ENCODE results near the gene B3GNT7.

The B3GNT7 gene

DNA sequence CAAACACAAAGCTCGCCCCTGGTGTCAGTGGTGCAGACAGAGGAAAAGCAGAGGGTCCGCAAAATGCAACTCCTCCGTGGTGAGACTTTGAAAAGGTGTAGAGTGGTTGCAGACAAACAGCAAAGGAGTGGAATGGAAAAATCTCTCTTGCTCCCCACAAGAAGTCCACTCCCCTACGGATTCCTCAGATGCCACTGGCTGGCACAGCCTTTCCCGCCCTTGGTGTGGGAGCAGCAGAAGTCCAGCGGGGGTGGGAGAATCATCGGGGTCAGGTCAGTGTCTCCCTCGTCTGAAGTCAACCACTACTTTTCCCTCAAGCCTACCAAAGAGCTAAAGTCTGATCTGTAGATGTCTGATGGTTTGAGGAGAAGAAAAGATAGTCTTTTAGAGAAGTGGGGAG, 22.3 kb upstream of the B3GNT7 start:
- TF ChIP-seq EP300 (IDR thresholded peaks at IDR 0.05; ENCODE audit: borderline replicate concordance) (no peak), YY1 (IDR thresholded peaks at IDR 0.05; ENCODE audit: low read depth) (no peak), FOXM1 (IDR thresholded peaks at IDR 0.05; ENCODE audit: borderline replicate concordance, low read depth) (no peak), CEBPB (IDR thresholded peaks at IDR 0.05) (no peak), TCF12 (IDR thresholded peaks at IDR 0.05; ENCODE audit: low read depth) (no peak), TAF1 (IDR thresholded peaks at IDR 0.05; ENCODE audit: low read depth) (no peak), NFIC (IDR thresholded peaks at IDR 0.05) (no peak), RAD21 (IDR thresholded peaks at IDR 0.05; ENCODE audit: low read depth) (no peak), CREB1 (IDR thresholded peaks at IDR 0.05; ENCODE audit: low read depth) (no peak)
- TF ChIP-seq, protein P1, sequence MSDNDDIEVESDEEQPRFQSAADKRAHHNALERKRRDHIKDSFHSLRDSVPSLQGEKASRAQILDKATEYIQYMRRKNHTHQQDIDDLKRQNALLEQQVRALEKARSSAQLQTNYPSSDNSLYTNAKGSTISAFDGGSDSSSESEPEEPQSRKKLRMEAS (IDR thresholded peaks at IDR 0.05), result no peak

GRCh38 chr2:231373786-231374349, 21.6 kb upstream of the B3GNT7 start:
- TF ChIP-seq ZBTB7A (IDR thresholded peaks at IDR 0.05; ENCODE audit: low read depth) (no peak), TAF1 (IDR thresholded peaks at IDR 0.05; ENCODE audit: low read depth) (no peak), CREB1 (IDR thresholded peaks at IDR 0.05; ENCODE audit: low read depth) (no peak), EGR1 (IDR thresholded peaks at IDR 0.05) (no peak), NFIC (IDR thresholded peaks at IDR 0.05) (no peak), YY1 (IDR thresholded peaks at IDR 0.05; ENCODE audit: low read depth) (no peak), TCF12 (IDR thresholded peaks at IDR 0.05; ENCODE audit: low read depth) (no peak), TEAD4 (IDR thresholded peaks at IDR 0.05) (no peak)
- TF ChIP-seq, protein P2, sequence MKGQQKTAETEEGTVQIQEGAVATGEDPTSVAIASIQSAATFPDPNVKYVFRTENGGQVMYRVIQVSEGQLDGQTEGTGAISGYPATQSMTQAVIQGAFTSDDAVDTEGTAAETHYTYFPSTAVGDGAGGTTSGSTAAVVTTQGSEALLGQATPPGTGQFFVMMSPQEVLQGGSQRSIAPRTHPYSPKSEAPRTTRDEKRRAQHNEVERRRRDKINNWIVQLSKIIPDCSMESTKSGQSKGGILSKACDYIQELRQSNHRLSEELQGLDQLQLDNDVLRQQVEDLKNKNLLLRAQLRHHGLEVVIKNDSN (IDR thresholded peaks at IDR 0.05), result no peak

GRCh38 chr2:231374771-231375170, 20.7 kb upstream of the B3GNT7 start:
- TF ChIP-seq NFIC (IDR thresholded peaks at IDR 0.05) (no peak), TEAD4 (IDR thresholded peaks at IDR 0.05) (no peak), RAD21 (IDR thresholded peaks at IDR 0.05; ENCODE audit: low read depth) (no peak), FOXM1 (IDR thresholded peaks at IDR 0.05; ENCODE audit: borderline replicate concordance, low read depth) (no peak), TCF12 (IDR thresholded peaks at IDR 0.05; ENCODE audit: low read depth) (no peak), ZBTB7A (IDR thresholded peaks at IDR 0.05; ENCODE audit: low read depth) (no peak), YY1 (IDR thresholded peaks at IDR 0.05; ENCODE audit: low read depth) (no peak)
- TF ChIP-seq, protein P2 (IDR thresholded peaks at IDR 0.05), result no peak

DNA sequence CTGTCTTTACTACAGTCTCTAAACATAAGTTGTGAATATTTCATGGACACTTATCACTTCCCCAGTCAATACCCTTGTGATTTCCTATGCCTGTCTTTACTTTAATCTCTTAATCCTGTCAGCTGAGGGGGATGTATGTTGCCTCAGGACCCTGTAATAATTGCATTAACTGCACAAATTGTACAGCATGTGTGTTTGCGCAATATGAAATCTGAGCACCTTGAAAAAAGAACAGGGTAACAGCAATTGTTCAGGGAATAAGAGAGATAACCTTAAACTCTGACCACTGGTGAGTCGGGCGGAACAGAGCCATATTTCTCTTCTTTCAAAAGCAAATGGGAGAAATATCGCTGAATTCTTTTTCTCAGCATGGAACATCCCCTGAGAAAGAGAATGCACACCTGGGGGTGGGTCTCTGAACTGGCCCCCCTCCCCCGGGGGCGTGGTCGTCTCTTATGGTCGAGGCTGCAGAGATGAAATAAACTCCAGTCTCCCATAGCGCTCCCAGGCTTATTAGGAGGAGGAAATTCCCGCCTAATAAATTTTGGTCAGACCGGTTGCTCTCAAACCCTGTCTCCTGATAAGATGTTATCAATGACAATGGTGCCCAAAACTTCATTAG, 19.4 kb upstream of the B3GNT7 start:
- TF ChIP-seq CEBPB (IDR thresholded peaks at IDR 0.05), result peak; percentile 97

DNA sequence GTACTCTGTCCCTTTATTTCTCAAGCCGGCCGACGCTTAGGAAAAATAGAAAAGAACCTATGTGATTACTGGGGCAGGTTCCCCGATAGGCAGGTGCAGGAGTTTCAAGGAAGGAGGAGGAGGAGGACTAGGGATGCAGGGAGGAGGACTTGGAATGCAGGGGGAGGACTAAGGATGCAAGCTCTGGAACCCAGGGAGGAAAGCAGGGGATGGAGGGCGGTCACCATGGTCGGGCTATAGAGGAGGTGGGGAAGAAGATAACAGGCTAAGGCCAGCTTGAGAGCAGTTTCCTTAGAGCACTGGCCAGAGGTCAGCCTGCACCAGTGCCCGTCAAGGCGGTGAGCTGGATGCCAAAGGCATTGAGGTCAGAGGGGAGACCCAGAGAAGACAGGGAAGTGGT, 18.7 kb upstream of the B3GNT7 start:
- TF ChIP-seq ZBTB7A (IDR thresholded peaks at IDR 0.05; ENCODE audit: low read depth) (no peak), CEBPB (IDR thresholded peaks at IDR 0.05) (no peak), TEAD4 (IDR thresholded peaks at IDR 0.05) (no peak), RAD21 (IDR thresholded peaks at IDR 0.05; ENCODE audit: low read depth) (no peak), EGR1 (IDR thresholded peaks at IDR 0.05) (no peak), FOXM1 (IDR thresholded peaks at IDR 0.05; ENCODE audit: borderline replicate concordance, low read depth) (no peak), YY1 (IDR thresholded peaks at IDR 0.05; ENCODE audit: low read depth) (no peak), CREB1 (IDR thresholded peaks at IDR 0.05; ENCODE audit: low read depth) (no peak), EP300 (IDR thresholded peaks at IDR 0.05; ENCODE audit: borderline replicate concordance) (no peak), TAF1 (IDR thresholded peaks at IDR 0.05; ENCODE audit: low read depth) (no peak), NFIC (IDR thresholded peaks at IDR 0.05) (no peak), TCF12 (IDR thresholded peaks at IDR 0.05; ENCODE audit: low read depth) (no peak)
- TF ChIP-seq, protein P1 (IDR thresholded peaks at IDR 0.05), result no peak
- TF ChIP-seq, protein P3, sequence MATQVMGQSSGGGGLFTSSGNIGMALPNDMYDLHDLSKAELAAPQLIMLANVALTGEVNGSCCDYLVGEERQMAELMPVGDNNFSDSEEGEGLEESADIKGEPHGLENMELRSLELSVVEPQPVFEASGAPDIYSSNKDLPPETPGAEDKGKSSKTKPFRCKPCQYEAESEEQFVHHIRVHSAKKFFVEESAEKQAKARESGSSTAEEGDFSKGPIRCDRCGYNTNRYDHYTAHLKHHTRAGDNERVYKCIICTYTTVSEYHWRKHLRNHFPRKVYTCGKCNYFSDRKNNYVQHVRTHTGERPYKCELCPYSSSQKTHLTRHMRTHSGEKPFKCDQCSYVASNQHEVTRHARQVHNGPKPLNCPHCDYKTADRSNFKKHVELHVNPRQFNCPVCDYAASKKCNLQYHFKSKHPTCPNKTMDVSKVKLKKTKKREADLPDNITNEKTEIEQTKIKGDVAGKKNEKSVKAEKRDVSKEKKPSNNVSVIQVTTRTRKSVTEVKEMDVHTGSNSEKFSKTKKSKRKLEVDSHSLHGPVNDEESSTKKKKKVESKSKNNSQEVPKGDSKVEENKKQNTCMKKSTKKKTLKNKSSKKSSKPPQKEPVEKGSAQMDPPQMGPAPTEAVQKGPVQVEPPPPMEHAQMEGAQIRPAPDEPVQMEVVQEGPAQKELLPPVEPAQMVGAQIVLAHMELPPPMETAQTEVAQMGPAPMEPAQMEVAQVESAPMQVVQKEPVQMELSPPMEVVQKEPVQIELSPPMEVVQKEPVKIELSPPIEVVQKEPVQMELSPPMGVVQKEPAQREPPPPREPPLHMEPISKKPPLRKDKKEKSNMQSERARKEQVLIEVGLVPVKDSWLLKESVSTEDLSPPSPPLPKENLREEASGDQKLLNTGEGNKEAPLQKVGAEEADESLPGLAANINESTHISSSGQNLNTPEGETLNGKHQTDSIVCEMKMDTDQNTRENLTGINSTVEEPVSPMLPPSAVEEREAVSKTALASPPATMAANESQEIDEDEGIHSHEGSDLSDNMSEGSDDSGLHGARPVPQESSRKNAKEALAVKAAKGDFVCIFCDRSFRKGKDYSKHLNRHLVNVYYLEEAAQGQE (IDR thresholded peaks at IDR 0.05; ENCODE audit: low read depth), result no peak
- TF ChIP-seq, protein P2 (IDR thresholded peaks at IDR 0.05), result no peak

- no peak for TF ChIP-seq TCF12 (IDR thresholded peaks at IDR 0.05; ENCODE audit: low read depth)
- TF ChIP-seq, protein P1 (IDR thresholded peaks at IDR 0.05), result no peak
- TF ChIP-seq EP300 (IDR thresholded peaks at IDR 0.05; ENCODE audit: borderline replicate concordance), result no peak
- no peak for TF ChIP-seq CEBPB (IDR thresholded peaks at IDR 0.05)
- TF ChIP-seq YY1 (IDR thresholded peaks at IDR 0.05; ENCODE audit: low read depth), result no peak
- no peak for TF ChIP-seq CREB1 (IDR thresholded peaks at IDR 0.05; ENCODE audit: low read depth)
- TF ChIP-seq ZBTB7A (IDR thresholded peaks at IDR 0.05; ENCODE audit: low read depth), result no peak
- TF ChIP-seq FOXM1 (IDR thresholded peaks at IDR 0.05; ENCODE audit: borderline replicate concordance, low read depth), result no peak
- no peak for TF ChIP-seq TAF1 (IDR thresholded peaks at IDR 0.05; ENCODE audit: low read depth)
- TF ChIP-seq, protein P2 (IDR thresholded peaks at IDR 0.05), result no peak
- TF ChIP-seq NFIC (IDR thresholded peaks at IDR 0.05), result no peak
- no peak for TF ChIP-seq TEAD4 (IDR thresholded peaks at IDR 0.05)
- TF ChIP-seq RAD21 (IDR thresholded peaks at IDR 0.05; ENCODE audit: low read depth), result no peak
- no peak for TF ChIP-seq EGR1 (IDR thresholded peaks at IDR 0.05)
These were observed 17.3 kb upstream of the B3GNT7 start for GRCh38 chr2:231378026-231378722.
